ENCODE measurements around the gene CERK. TPM values are rescaled to one million over a fixed set of nuclear protein-coding genes. Genes with fewer than 3 reads are reported as not detected.

CERK gene
- total and polyA plus RNA-seq, 2 of the 13 experiments (the other 11 are each of a cell fraction or from before 2014, with no cell fraction given) = 40.3 to 41.9 TPM

DNA sequence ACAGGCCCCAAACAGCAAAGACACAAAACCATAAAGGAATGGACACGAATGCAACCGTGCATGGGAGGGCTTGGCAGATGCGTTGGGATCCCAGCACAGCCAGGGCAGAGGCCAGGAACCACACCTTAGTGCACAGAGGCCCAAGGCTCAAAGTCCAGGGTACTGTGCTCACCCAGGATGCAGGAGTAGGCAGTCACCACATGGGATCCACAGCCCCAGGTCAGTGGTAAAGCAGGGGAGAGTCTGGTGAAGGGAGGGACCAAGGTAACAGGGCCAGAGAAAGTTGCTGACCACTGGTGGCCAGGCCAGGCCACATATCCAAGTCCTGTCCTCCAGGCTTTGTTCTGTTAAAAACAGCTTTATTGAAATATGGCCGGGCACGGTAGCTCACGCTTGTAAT lies 6.5 kb upstream of the CERK start (continued):
- TF ChIP-seq, protein P1, sequence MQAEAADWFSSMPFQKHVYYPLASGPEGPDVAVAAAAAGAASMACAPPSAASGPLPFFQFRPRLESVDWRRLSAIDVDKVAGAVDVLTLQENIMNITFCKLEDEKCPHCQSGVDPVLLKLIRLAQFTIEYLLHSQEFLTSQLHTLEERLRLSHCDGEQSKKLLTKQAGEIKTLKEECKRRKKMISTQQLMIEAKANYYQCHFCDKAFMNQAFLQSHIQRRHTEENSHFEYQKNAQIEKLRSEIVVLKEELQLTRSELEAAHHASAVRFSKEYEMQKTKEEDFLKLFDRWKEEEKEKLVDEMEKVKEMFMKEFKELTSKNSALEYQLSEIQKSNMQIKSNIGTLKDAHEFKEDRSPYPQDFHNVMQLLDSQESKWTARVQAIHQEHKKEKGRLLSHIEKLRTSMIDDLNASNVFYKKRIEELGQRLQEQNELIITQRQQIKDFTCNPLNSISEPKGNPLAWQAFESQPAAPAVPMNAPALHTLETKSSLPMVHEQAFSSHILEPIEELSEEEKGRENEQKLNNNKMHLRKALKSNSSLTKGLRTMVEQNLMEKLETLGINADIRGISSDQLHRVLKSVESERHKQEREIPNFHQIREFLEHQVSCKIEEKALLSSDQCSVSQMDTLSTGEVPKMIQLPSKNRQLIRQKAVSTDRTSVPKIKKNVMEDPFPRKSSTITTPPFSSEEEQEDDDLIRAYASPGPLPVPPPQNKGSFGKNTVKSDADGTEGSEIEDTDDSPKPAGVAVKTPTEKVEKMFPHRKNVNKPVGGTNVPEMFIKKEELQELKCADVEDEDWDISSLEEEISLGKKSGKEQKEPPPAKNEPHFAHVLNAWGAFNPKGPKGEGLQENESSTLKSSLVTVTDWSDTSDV (CRISPR knock-in tag; IDR thresholded peaks at IDR 0.05) = no peak
- TF ChIP-seq ZNF350 (CRISPR knock-in tag; IDR thresholded peaks at IDR 0.05; ENCODE audit: borderline replicate concordance, low read depth) = peak; percentile 59; the same call in 1 of the 2 replicates
- peak; percentile 62; the same call in 1 of the 2 replicates for TF ChIP-seq DPF2 (CRISPR knock-in tag; IDR thresholded peaks at IDR 0.05; ENCODE audit: borderline replicate concordance, low read depth)
- TF ChIP-seq ZNF761 (CRISPR knock-in tag; conservative IDR thresholded peaks at IDR 0.05) = no peak
- TF ChIP-seq, protein P2, sequence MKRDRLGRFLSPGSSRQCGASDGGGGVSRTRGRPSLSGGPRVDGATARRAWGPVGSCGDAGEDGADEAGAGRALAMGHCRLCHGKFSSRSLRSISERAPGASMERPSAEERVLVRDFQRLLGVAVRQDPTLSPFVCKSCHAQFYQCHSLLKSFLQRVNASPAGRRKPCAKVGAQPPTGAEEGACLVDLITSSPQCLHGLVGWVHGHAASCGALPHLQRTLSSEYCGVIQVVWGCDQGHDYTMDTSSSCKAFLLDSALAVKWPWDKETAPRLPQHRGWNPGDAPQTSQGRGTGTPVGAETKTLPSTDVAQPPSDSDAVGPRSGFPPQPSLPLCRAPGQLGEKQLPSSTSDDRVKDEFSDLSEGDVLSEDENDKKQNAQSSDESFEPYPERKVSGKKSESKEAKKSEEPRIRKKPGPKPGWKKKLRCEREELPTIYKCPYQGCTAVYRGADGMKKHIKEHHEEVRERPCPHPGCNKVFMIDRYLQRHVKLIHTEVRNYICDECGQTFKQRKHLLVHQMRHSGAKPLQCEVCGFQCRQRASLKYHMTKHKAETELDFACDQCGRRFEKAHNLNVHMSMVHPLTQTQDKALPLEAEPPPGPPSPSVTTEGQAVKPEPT (CRISPR knock-in tag; IDR thresholded peaks at IDR 0.05; ENCODE audit: low read depth) = no peak
- 0 out of 2 replicates have a peak, but pooled peaks have one; percentile 34 for TF ChIP-seq SIX4 (CRISPR knock-in tag; IDR thresholded peaks at IDR 0.05)
- TF ChIP-seq KDM4B (CRISPR knock-in tag; IDR thresholded peaks at IDR 0.05) = no peak
- no peak for TF ChIP-seq FOXJ3 (CRISPR knock-in tag; IDR thresholded peaks at IDR 0.05; ENCODE audit: borderline replicate concordance)
- no peak for TF ChIP-seq KDM2A (CRISPR knock-in tag; IDR thresholded peaks at IDR 0.05; ENCODE audit: borderline replicate concordance, low read depth)
- TF ChIP-seq, protein P3, sequence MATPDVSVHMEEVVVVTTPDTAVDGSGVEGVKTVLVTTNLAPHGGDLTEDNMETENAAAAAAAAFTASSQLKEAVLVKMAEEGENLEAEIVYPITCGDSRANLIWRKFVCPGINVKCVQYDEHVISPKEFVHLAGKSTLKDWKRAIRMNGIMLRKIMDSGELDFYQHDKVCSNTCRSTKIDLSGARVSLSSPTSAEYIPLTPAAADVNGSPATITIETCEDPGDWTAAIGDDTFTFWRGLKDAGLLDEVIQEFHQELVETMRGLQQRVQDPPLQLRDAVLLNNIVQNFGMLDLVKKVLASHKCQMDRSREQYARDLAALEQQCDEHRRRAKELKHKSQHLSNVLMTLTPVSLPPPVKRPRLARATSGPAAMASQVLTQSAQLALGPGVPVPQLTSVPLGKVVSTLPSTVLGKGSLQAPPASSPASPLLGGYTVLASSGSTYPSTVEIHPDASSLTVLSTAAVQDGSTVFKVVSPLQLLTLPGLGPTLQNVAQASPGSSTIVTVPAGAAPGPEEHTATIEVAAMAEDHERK (CRISPR knock-in tag; IDR thresholded peaks at IDR 0.05; ENCODE audit: low read depth) = no peak
- TF ChIP-seq KLF13 (CRISPR knock-in tag; IDR thresholded peaks at IDR 0.05) = no peak
- TF ChIP-seq, protein P4, sequence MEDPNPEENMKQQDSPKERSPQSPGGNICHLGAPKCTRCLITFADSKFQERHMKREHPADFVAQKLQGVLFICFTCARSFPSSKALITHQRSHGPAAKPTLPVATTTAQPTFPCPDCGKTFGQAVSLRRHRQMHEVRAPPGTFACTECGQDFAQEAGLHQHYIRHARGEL (CRISPR knock-in tag; IDR thresholded peaks at IDR 0.05) = no peak
- TF ChIP-seq KDM1A (CRISPR knock-in tag; IDR thresholded peaks at IDR 0.05) = peak; percentile 72; the same call in 1 of the 2 replicates
- TF ChIP-seq RELA (CRISPR knock-in tag; IDR thresholded peaks at IDR 0.05) = no peak
- TF ChIP-seq ZNF546 (CRISPR knock-in tag; conservative IDR thresholded peaks at IDR 0.05) = 0 out of 2 replicates have a peak, but pooled peaks have one; percentile 35
- TF ChIP-seq SIN3B (IDR thresholded peaks at IDR 0.05; ENCODE audit: low read length) = no peak
- no peak for TF ChIP-seq ZNF558 (CRISPR knock-in tag; IDR thresholded peaks at IDR 0.05; ENCODE audit: borderline replicate concordance)
- TF ChIP-seq, protein P5, sequence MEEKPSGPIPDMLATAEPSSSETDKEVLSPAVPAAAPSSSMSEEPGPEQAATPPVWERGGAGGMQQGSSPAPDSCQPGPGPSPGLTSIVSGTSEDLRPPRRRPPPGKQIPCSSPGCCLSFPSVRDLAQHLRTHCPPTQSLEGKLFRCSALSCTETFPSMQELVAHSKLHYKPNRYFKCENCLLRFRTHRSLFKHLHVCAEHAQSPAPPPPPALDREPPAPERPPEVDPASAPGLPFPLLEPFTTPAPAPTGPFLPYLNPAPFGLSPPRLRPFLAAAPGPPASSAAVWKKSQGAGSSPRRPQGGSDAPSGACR (CRISPR knock-in tag; IDR thresholded peaks at IDR 0.05) = no peak
- no peak for TF ChIP-seq PLRG1 (conservative IDR thresholded peaks at IDR 0.05)
- no peak for TF ChIP-seq ZFP37 (CRISPR knock-in tag; IDR thresholded peaks at IDR 0.05; ENCODE audit: borderline replicate concordance)
- no peak for TF ChIP-seq KLF6 (CRISPR knock-in tag; IDR thresholded peaks at IDR 0.05)
- no peak for TF ChIP-seq ELF3 (CRISPR knock-in tag; IDR thresholded peaks at IDR 0.05)
- TF ChIP-seq GABPA (IDR thresholded peaks at IDR 0.05; ENCODE audit: low read depth, low read length) = no peak
- TF ChIP-seq GABPA (CRISPR knock-in tag; IDR thresholded peaks at IDR 0.05; ENCODE audit: low read depth) = 0 out of 2 replicates have a peak, but pooled peaks have one; percentile 21
- no peak for TF ChIP-seq RARG (CRISPR knock-in tag; IDR thresholded peaks at IDR 0.05; ENCODE audit: low read depth)
- no peak for TF ChIP-seq ZNF891 (CRISPR knock-in tag; IDR thresholded peaks at IDR 0.05)
- TF ChIP-seq ERF (CRISPR knock-in tag; IDR thresholded peaks at IDR 0.05) = peak; percentile 25; the same call in 1 of the 2 replicates

All from HepG2 (cell line).